H1 (cell line): ENCODE measurements around the gene OPA3. TPM values are rescaled to one million over a fixed set of nuclear protein-coding genes. Genes with fewer than 3 reads are reported as not detected.

Experiments used
- BACH1 ChIP-seq: IDR thresholded peaks from 2 replicates; pipeline ENCODE4 v1.6.1; 2012; ENCODE audit warnings: low read length, improper control_type of control experiment
- polyA plus RNA-seq, 7 experiments: library from polyadenylated mRNA; depleted of rRNA in 3 of 7; stranded (reverse) in 5 of 7; unstranded in 2 of 7; fragments of >200 nt in 5 of 7; fragments of 200-250 nt in 2 of 7; gene quantifications; 1 replicate in 5 of 7; 2 replicates in 1 of 7; 4 replicates in 1 of 7; pipeline versions ENCODE4 v1.2.1 to v1.2.3, GENCODE V29; 2011 to 2013; ENCODE audit warnings: missing spikeins in 2 of 7, mixed read lengths in 2 of 7
- total RNA-seq: library from RNA; stranded (reverse); fragmentation: NEBNext Ultra II Directional; extraction: Animal tissue kit (Norgen Biotek cat#: 25700); gene quantifications from 2 replicates; pipeline ENCODE4 v1.2.1, GENCODE V29; 2021
- TF ChIP-seq, protein P1 (sequence below): IDR thresholded peaks from 2 replicates; pipeline ENCODE4 v1.6.1; 2011; ENCODE audit warnings: low read depth, mild to moderate bottlenecking, low read length; ENCODE audit not compliant: insufficient read depth

OPA3 gene
- total and polyA plus RNA-seq, 2 of the 8 experiments (the other 6 are each of a cell fraction or from before 2014, with no cell fraction given), result 12.5 to 14.5 TPM

DNA sequence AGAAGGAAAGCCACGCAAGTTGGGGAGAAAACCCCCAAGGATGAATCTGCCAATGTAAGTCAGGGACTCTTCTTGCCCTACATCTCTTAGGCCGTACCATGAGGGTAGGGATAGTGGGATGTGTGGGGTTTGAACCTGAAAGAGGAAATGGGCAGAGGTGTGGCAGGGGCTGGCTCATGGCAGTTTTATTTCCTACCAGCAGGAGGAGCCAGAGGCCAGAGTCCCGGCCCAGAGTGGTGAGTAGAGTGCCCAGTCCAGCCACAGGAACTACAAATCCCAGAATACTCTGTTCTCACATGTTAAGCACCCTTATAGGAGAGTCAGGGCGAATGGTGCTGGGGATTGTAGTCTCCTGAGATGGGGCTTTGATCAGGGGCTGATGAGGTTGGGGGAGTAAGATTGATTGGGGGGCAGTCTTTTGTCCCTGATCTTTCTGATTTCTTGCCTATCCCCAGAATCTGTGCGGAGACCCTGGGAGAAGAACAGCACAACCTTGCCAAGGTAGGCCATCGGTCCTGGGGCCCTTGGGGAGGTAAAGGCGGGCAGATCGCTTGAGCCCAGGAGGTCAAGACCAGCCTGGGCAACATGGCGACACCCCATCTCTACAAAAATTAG is 60.9 kb downstream of the OPA3 start (continued):
- TF ChIP-seq, protein P1, sequence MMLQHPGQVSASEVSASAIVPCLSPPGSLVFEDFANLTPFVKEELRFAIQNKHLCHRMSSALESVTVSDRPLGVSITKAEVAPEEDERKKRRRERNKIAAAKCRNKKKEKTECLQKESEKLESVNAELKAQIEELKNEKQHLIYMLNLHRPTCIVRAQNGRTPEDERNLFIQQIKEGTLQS, result peak; percentile 61; the same call in 1 of the 2 replicates
- no peak for TF ChIP-seq BACH1
